Stimulated activated naive CD8-positive, alpha-beta T cell treated with anti-CD3 and anti-CD28 coated beads, Interleukin-15, Interleukin-2, amounts not matched to agents 100 U/mL and 50 U/mL, for 24 hours (primary cell): ENCODE results near the gene ADCK2.
"Not testable (repeated sequence)": the region's sequence is repeated elsewhere in the genome, so short reads cannot be mapped to it uniquely, and the experiment has no call there.

Experiments used
- ATAC-seq: fragments of 150-1000 bp; cut with Tn5 transposase; one replicate; pipeline ENCODE4 v1.10.0; 2021
- DNase-seq: peaks from one replicate; pipeline ENCODE4 v3.0.0; 2021

ADCK2 gene

DNA sequence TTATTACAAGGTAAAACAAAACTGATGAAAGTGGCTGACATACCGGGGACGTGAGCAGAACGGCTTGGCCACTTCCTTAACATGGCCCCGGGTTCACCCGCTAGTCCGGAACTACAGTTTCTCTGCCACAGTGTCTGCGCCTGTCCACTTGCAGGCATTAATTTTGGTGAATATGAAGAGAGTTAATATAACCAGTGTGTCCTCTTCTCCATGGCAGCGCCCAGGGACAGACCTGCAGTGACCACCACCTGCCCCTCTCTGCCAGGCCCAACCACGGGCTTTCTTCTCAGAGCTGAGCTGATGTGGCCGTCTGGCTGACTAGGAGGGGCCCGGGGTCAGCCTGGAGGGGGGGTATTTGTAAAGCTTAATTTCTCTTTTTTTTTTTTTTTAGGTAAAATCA, 22.6 kb downstream of the ADCK2 start:
- ATAC-seq = no peak
- no peak for DNase-seq

DNA sequence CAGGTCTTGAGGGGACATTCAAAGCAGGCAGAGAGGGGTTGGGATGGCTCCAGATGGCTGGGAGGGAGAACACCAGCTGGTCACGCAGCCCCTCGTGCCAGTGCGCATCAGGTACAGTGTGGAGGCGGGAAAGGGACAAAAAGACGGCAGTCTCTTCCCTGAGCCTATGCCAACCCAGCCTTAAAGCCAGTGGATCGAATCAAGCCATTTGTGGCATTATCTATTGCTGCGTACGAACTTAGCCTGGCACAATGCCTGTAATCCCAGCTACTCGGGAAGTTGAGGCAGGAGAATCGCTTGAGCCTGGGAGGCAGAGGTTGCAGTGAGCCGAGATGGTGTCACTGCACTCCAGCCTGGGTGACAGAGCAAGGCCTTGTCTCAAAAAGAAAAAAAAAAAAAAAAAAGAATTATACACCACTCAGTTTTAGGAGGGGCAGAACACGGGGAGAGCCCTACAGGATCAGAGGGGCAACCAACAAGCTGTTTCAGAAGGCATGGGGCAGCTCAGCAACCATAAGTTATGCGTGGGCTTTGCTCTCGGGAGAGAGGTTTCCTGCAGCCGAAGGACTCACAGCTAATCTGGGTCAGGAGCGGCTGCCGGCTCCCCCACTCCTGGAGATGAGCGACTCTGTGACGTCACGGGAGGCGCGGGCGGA, 23.4 kb downstream of the ADCK2 start:
- peak; percentile 97 for DNase-seq
- peak; percentile 91 for ATAC-seq

DNA sequence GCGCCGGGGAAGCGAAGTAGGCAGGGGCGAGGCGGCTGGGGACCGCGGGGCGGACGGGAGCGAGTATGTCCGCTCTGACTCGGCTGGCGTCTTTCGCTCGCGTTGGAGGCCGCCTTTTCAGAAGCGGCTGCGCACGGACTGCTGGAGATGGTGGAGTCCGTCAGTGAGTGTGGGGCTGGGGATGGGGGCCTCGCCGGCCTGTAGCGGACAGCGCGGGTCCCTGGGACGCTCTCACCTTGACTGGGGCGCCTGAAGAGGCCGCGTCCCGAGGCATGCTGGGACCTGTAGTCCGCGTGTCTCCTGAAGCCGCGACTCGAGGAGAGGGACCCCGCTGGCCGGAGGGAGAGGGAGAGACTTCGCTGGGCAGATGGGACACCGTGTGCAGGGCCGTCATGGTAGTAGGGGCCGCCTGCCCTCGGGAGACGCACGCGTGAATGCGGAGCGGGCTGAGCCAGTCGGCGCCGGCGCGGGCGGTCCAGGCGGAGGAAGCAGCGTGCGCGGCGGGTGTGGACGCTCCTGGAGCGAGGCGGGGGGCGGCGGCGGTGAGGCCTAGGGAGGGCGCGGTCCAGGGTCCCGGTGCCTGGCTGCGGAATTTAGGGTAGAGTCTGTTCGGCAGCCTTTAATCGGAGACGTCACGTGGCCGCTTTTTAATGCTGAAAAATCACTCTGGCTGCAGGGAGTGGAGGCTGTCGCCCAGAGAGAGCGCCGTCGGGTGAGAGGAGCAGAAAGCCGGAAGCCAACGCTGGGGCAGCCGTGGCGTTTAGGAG, 24.1 kb downstream of the ADCK2 start, which contains the start of gene NDUFB2:
Gene NDUFB2, plus strand, starts transcription at position 29 of the 767 bp plus-strand sequence. Its CDS starts 37 bp downstream, at position 66.
- ATAC-seq = peak; percentile 86
- peak; percentile 75 for DNase-seq

DNA sequence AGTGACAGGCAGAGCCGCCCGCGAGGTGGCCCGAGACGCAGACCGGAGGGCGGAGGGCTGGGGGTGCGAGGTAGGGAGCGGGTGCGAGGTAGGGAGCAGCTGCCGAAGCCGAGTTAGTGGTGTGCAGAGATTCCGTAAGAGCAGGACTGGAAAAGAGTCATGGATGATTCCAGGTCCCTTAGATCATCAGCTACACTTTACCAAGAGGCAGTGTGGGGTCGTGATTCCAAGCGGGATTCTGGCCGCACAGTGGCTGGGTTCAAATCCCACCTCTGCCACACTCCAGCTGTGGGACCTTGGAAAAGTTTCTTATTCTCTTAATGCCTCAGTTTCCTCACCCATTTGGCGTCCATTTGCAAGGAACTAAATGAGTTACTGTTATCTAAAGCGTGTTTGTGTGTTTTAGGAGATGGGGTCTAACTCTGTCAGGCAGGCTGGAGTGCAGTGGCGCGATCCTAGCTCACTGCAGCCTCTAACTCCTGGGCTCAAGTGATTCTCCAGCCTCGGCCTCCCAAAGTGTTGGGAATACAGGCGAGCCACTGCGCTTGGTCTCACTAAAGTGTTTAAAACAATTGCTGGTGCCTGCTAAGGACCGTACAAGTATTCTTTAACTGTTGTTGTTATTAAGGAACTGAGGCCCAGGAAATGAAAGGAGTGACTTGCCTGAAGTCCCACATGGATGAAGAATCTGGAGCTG, 24.9 kb downstream of the ADCK2 start:
- ATAC-seq (no peak), DNase-seq (no peak)

DNA sequence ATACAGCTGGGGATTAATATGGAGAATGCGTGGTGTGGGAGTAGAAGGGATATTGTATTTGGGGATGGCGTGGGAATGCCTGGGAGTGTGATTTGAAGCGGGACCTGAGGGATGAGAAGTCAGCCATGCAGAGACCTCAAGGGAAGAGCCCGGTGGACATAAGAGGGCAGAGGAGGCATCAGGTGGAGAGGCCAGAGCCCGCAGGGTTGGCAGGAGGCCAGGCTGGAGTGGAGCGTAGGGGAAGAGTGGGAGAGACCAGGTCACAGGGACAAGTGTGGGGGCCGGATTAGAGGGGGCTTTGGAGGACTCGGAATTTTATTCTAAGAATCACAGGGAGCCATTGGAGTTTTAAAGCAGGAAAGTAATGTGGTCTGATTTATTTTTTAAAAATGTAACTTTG, 25.7 kb downstream of the ADCK2 start:
- DNase-seq = no peak
- ATAC-seq = no peak

DNA sequence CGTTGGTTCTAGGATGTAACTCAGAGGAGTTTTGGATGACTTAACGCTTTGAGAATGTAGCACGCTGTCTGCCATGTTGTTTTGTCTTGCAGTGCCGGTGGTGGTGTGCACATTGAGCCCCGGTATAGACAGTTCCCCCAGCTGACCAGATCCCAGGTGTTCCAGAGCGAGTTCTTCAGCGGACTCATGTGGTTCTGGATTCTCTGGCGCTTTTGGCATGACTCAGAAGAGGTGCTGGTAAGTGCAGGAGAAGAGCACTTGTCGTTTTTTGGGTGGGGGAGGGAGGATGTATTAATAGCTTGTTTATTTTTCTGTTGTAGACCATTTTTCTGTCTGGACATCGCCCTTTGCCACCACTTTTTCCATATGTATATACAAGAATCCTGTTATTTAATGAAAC, 30.0 kb downstream of the ADCK2 start:
- DNase-seq = no peak

DNA sequence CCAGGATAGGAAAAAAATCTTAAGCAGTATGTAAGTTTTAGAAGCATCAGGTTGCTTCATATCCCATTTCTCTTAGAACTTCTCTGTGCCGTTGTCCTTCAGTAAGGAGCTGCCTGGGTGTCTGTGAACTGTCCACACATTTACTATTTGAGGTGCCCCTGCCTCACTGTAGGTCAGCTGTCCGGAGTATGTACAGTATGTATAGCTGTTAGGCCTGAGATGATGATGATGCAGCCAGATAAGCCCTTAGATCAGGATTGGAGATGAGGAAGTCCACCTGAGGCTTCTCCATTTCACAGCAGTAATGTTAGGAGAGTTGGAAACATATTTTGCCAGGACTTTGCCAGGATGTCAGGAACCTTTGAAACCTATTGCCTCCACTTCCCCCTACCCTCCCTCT, 31.5 kb downstream of the ADCK2 start:
- ATAC-seq (no peak), DNase-seq (no peak)

More for the DNA sequence above, 30.0 kb downstream of the ADCK2 start:
- no peak for ATAC-seq

DNA sequence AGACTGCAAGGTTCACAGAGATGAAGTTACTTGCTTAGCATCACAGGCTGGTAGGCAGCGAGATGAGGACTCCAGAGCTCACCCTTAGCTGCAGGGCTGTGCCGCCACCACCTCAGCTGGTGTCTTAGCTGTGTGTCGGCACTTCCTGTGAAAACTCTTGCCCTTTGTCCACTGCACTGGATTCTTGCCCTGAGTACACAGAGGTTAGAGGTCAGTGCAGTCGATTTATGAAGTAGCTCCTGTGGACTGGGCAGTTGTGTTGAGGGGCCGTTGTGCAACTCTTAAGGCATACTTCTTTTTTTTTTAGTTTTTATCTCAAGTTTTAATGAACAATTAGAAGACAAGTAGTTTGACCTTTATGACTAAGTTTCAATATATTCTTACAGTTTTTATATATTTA, 34.4 kb downstream of the ADCK2 start:
- DNase-seq (no peak), ATAC-seq (no peak)

DNA sequence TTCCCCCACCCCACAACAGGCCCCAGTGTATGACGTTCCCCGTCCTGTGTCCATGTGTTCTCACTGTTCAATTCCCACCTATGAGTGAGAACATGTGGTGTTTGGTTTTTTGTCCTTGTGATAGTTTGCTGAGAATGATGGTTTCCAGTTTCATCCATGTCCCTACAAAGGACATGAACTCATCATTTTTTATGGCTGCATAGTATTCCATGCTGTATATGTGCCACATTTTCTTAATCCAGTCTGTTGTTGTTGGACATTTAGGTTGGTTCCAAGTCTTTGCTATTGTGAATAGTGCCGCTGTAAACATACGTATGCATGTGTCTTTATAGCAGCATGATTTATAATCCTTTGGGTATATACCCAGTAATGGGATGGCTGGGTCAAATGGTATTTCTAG, 36.0 kb downstream of the ADCK2 start:
- DNase-seq, ATAC-seq: not testable (repeated sequence)

DNA sequence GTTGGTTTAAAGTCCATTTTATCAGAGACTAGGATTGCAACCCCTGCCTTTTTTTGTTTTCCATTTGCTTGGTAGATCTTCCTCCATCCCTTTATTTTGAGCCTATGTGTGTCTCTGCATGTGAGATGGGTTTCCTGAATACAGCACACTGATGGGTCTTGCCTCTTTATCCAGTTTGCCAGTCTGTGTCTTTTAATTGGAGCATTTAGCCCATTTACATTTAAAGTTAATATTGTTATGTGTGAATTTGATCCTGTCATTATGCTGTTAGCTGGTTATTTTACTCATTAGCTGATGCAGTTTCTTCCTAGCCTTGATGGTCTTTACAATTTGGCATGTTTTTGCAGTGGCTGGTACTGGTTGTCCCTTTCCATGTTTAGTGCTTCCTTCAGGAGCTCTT, 39.6 kb downstream of the ADCK2 start:
- DNase-seq, ATAC-seq: not testable (repeated sequence)

DNA sequence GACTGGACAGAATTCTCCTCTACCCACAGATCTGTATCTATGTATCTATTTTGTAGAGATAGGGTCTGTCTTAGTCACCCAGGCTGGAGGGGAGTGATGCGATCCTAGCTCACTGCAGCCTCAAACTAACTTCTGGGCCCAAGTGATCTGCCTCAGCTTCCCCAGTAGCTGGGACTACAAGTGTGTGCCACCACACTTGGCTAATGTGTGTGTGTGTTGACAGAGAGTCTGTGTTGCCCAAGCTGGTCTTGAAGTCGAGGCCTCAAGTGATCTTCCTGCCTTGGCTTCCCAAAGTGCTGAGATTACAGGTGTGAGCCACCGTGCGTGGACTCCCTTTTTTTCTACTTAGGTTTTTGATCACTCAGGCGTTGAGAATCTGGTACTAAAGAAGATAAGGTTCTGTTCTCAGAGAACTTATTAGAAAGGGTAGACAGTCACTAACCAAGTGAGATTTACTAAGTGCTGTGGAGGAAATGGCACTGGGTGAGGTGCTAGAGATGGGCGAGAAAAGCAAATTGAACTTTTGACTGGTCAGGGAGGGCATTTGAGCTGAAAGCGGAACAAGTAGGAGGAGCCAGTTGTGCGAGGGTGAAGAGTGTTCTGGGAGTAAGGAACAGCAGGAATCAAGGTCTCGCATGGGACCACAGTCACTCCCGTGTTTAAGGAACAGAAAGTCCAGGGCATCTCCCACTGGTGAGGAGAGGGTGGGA, 41.7 kb downstream of the ADCK2 start:
- ATAC-seq (no peak), DNase-seq (no peak)

DNA sequence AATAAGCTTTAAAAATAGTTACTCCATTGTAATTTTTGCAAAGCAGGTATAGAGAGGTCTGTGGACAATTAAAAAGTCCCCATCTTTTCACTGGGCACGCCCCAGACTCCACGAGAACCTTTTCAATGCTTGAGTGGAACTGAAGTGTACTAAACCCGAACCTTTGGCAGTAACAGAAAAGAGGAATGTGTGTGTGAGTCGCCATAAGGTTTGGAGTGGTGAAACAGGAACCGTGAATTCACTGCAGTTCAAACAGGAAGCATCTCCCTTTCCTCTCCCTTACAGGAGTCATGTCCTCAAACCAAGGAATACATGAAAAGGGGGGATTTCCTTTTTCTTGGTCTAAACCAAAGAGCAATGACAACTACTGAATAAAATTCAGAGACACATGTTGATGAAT, 47.0 kb downstream of the ADCK2 start:
- DNase-seq (no peak), ATAC-seq (no peak)

DNA sequence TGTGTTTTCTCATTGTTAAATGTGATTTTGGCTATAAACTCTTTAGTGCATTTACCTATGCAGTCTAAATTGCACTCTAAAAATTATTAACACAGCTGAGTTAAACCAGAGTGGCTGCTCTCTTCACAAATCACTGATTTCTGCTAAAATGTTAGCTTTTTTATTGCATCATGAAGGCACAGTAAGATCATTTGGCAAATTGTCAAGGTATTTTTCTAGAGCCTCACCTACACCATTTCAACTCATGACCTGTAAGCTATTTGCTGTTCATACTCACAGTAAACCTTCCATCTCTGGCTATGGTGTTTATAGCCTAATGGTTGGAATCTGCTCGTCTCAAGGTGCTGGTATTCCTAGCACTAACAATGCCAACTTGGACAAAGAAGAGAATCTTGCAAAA, 49.5 kb downstream of the ADCK2 start:
- DNase-seq = no peak
- no peak for ATAC-seq

DNA sequence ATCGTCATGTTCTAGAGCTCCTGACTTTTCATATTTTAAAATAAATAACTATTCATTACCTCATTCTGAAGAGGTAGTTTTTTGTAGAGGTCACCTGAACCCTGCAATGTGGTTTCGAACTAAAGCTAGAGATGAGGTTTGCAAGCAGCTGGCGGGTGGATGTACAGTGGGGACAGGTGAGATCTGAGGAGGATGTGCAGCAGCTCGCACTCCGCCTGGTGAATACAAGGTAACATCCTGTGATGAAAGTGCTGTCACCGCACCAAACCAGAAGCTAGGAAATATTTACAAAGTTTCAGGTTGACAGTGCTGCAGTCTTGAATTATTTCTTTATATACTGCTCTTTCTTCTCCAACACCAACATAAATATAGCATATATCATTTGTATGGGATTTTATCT, 50.3 kb downstream of the ADCK2 start:
- ATAC-seq (peak; percentile 86), DNase-seq (peak; percentile 33)

DNA sequence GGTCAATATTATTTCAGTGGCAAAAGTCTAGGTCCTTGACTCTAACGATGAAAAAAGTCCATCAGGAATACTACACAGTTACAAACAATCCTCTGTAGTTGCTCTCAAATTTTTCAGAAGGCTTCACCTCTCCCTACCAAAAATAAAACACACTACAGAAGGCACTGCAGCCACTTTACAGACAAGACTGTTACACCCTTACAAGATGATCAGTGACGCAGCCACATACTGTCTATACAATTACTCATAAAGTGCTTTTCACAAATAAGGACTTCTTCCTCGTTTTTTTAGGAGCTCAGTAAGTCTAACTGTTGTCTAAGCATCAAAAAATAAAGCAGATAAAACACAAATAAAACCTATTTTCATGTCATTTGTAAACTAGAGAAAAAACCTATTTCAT, 50.8 kb downstream of the ADCK2 start:
- ATAC-seq = no peak
- no peak for DNase-seq

DNA sequence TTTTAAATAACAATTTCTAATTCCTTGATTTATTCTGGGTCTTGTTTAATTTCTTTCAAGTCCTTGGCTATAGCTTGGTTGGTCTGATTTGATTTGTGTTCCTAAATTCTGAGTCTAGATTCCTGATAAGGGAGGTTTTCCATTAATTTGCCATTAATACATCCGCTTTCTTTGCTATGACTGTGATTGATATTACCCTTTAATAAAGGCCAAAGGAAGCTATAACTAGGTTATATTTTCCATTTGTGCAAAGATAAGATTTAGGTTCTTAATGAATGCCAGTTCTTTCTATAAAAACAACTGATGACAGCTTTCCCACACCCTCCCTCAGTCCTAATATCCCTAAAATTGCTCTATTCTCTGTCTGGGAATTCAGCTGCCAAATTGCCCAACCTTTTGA, 52.0 kb downstream of the ADCK2 start:
- ATAC-seq = no peak
- DNase-seq = no peak

DNA sequence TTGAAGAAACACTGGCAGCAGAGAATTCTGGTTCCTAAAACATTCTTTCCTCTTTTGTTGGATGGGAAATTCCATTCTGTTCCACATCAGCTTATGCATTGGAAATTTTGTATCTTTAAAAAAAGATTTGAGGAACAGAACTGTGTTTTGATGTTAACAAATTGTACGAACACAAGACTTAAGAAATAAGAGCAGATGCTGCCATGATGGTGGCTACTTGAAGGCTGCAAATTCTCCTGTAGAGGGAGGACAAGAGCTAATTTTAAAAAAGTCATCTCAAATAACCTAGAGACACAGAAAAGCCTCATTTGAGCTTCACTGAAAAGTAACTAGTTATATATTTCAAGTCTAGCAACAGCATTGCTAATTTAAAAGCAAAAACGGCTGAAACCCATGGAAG, 53.5 kb downstream of the ADCK2 start:
- ATAC-seq (no peak), DNase-seq (no peak)

DNA sequence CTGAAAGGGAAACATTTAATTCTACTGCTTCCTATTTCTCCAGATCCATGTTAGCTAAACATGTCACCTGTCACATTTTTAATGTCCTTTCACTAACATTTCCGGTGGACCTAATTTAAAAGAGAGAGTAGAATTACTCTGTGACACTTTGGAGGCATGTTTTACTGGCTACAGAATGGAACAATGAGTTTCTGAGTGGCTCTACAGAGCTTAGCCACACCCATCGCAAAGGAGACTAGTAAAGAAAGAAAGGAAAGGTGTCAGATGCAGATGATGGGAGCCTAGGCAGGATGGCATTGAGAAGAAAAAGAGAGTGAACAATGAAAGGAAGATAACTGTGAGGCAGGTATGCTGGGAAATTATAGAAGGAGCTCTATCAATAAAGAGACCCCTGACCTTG, 59.7 kb downstream of the ADCK2 start:
- DNase-seq (no peak), ATAC-seq (no peak)

DNA sequence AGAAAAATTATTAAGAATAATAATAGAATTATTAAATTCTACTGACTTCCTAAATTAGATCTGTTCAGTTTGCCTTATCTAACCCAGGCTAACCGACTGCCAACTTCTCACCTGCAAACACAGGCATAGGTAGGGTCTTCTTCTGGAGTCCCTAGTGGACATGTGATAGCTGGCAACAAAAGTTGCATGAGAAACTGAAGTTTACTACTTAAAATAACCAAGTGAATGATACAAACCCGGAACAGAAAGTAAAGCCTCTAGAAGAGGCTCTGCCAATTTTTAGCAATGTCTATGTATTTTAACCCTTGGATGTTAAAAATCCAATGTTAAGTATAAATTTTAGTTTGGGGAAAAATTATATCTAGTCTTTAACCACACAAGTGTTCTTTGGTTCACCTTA, 61.4 kb downstream of the ADCK2 start:
- no peak for DNase-seq
- ATAC-seq = no peak

DNA sequence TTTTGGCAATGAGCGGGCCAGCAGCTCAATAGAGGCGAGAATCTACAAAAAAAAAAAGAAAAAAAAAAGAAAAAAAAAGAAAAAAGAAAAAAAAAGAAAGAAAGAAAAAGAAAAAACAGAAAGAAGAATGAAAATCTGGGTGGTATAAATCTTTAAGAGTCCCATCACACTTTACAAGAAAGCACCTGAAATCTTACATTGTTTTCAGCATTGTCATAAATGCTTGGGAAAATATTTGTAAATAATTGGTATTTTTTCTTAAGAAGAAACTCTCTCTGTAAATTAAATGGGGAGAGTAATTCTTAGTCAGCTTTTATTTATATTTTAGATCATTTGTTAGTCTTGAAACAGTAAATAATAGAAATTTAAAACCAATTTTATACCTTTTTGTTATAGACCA, 62.0 kb downstream of the ADCK2 start:
- DNase-seq = no peak

DNA sequence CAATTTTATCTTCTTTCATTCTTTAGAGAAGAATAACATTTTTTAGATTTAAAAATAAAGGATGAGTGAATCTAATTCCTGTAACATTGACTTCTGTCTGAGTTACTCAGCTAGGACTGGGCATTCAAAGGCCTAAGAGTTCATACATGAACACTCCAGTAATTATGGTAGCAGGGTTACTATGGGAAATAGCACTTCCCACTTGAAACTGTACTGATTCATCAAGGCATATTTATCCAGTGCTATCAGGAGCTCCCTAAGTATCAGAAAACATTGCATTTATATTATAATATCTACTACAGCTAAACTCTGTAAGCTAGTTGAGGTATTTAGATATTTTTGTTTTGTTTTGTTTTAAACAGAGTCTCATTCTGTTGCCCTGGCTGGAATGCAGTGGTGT, 65.5 kb downstream of the ADCK2 start:
- DNase-seq (no peak), ATAC-seq (no peak)

More for the DNA sequence above, 62.0 kb downstream of the ADCK2 start:
- no peak for ATAC-seq

DNA sequence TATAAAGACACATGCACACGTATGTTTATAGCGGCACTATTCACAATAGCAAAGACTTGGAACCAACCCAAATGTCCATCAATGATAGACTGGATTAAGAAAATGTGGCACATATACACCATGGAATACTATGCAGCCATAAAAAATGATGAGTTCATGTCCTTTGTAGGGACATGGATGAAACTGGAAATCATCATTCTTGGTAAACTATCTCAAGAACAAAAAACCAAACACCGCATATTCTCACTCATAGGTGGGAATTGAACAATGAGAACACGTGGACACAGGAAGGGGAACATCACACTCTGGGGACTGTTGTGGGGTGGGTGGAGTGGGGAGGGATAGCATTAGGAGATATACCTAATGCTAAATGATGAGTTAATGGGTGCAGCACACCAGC, 70.5 kb downstream of the ADCK2 start:
- DNase-seq = not testable (repeated sequence)

DNA sequence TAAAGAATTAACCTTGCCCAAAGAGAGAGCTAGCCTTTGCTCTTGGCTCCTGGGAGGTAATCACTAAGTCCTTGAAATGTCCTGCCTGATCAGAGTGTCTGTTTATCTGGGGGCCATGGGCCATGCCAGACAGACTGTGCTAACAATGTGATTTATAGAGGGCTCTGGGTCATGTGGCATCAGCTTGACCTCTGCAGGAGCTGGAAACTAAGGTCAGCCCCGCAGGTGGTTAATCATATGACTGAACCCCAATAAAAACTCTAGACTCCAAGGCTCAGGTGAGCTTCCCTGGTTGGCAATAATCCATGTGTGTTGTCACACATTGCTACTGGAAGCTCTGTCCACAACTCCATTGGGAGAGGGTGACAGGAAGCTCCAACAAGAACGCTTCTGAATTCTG, 71.3 kb downstream of the ADCK2 start:
- DNase-seq = no peak
- ATAC-seq = no peak

More for the DNA sequence above, 70.5 kb downstream of the ADCK2 start:
- not testable (repeated sequence) for ATAC-seq
